Sigmoid colon (tissue), 4 donors: ENCODE measurements around the gene CEACAM6.

Experiments used
- EP300 ChIP-seq, 4 donors: sonication (generic); formaldehyde crosslinking; IDR thresholded peaks; one replicate each; pipeline ENCODE4 v1.6.1; 2017; ENCODE audit warnings: antibody characterized with exemption in 4 of 4
- POLR2A ChIP-seq, 2 donors: fragments of 450-650 bp; IDR thresholded peaks; one replicate each; pipeline ENCODE4 v1.6.1; 2016; ENCODE audit warnings: antibody characterized with exemption in 2 of 2, mild to moderate bottlenecking in 2 of 2, moderate library complexity in 2 of 2
- POLR2AphosphoS5 ChIP-seq, 4 donors: sonication (generic); formaldehyde crosslinking; IDR thresholded peaks; one replicate each; pipeline ENCODE4 v1.6.1; 2017; ENCODE audit warnings: antibody characterized with exemption in 4 of 4
- TF ChIP-seq, protein P1 (sequence below), 4 experiments: fragments of 450-650 bp in 3 of 4; fragments of 200-600 bp in 1 of 4; IDR thresholded peaks; one replicate each; pipeline ENCODE4 v1.5.1; 2016 to 2019; ENCODE audit warnings: antibody characterized with exemption in 4 of 4, mild to moderate bottlenecking in 3 of 4, moderate library complexity in 2 of 4

DNA sequence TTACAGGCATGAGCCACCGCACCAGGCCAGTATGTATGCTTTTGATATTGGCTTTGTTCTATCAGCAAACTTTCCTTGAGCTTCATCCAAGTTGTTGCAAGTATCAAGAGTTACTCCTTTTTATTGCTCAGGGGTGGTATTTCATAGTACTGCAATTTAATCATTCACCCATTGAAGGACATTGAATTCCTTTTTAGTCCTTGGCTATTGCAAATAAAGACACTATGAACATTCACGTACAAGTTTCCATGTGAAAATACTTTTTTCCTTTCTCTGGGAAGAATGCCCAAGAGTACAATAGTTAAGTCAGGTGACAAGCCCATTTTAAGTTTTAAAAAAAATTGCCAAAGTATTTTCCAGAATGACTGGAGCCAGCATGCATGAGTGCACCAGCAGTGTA lies 61.4 kb downstream of the CEACAM6 start:
- TF ChIP-seq, protein P1, sequence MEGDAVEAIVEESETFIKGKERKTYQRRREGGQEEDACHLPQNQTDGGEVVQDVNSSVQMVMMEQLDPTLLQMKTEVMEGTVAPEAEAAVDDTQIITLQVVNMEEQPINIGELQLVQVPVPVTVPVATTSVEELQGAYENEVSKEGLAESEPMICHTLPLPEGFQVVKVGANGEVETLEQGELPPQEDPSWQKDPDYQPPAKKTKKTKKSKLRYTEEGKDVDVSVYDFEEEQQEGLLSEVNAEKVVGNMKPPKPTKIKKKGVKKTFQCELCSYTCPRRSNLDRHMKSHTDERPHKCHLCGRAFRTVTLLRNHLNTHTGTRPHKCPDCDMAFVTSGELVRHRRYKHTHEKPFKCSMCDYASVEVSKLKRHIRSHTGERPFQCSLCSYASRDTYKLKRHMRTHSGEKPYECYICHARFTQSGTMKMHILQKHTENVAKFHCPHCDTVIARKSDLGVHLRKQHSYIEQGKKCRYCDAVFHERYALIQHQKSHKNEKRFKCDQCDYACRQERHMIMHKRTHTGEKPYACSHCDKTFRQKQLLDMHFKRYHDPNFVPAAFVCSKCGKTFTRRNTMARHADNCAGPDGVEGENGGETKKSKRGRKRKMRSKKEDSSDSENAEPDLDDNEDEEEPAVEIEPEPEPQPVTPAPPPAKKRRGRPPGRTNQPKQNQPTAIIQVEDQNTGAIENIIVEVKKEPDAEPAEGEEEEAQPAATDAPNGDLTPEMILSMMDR (IDR thresholded peaks at IDR 0.05), result no peak
- TF ChIP-seq POLR2A (IDR thresholded peaks at IDR 0.05), result no peak
- no peak for TF ChIP-seq POLR2AphosphoS5 (IDR thresholded peaks at IDR 0.05)
- no peak for TF ChIP-seq EP300 (IDR thresholded peaks at IDR 0.05)
